GM23338 (cell line): ENCODE results near the gene NT5C1A. TPM values are rescaled to one million over a fixed set of nuclear protein-coding genes. Genes with fewer than 3 reads are reported as not detected.

Experiments used
- ATAC-seq: fragments of 200-7000 bp; cut with Tn5 transposase; 3 replicates; pipeline ENCODE4 v1.9.1; 2020
- DNase-seq: peaks from one replicate; pipeline ENCODE4 v3.0.0-alpha.2; 2015; ENCODE audit warnings: low spot score
- H2AFZ ChIP-seq: fragments of 200-600 bp; sonication (generic); 2 replicates; pipeline ENCODE4 v1.8.0; 2016; ENCODE audit warnings: antibody characterized with exemption, mild to moderate bottlenecking, moderate library complexity
- H3F3A ChIP-seq: fragments of 200-600 bp; sonication (generic); replicated peaks from 2 replicates; pipeline ENCODE4 v1.8.0; 2017; ENCODE audit warnings: antibody characterized with exemption, mixed run types, low read depth
- H3K27ac ChIP-seq: fragments of 200-600 bp; sonication (generic); 2 replicates; pipeline ENCODE4 v1.6.1; 2016; ENCODE audit warnings: low read depth
- H3K27me3 ChIP-seq: fragments of 200-600 bp; sonication (generic); 2 replicates; pipeline ENCODE4 v1.8.0; 2016; ENCODE audit warnings: mild to moderate bottlenecking, mixed run types, moderate library complexity; ENCODE audit not compliant: insufficient read depth
- H3K36me3 ChIP-seq: fragments of 200-600 bp; sonication (generic); 2 replicates; pipeline ENCODE4 v1.8.0; 2016; ENCODE audit warnings: mild to moderate bottlenecking; ENCODE audit not compliant: insufficient read depth
- H3K4me1 ChIP-seq: fragments of 200-600 bp; sonication (generic); 2 replicates; pipeline ENCODE4 v1.8.0; 2016; ENCODE audit warnings: mild to moderate bottlenecking, moderate library complexity; ENCODE audit not compliant: insufficient read depth
- H3K4me2 ChIP-seq: fragments of 200-600 bp; sonication (generic); 2 replicates; pipeline ENCODE4 v1.7.1; 2017; ENCODE audit warnings: mixed run types
- H3K4me3 ChIP-seq: fragments of 200-600 bp; sonication (generic); 2 replicates; pipeline ENCODE4 v1.6.1; 2016; ENCODE audit warnings: mixed run types
- H3K79me2 ChIP-seq: fragments of 200-600 bp; sonication (generic); replicated peaks from 2 replicates; pipeline ENCODE4 v1.8.0; 2017; ENCODE audit warnings: mild to moderate bottlenecking; ENCODE audit not compliant: insufficient read depth
- H3K9me2 ChIP-seq: fragments of 200-600 bp; sonication (generic); 2 replicates; pipeline ENCODE4 v1.8.0; 2017; ENCODE audit not compliant: insufficient read depth
- H4K20me1 ChIP-seq: fragments of 200-600 bp; sonication (generic); replicated peaks from 2 replicates; pipeline ENCODE4 v1.8.0; 2017; ENCODE audit warnings: mild to moderate bottlenecking; ENCODE audit not compliant: insufficient read depth
- H3K27ac Mint-ChIP-seq: 2 replicates; pipeline ENCODE4 v1.8.0; 2020; ENCODE audit warnings: inconsistent platforms, mild to moderate bottlenecking, moderate library complexity, mixed read lengths
- H3K27me3 Mint-ChIP-seq: 3 replicates; pipeline ENCODE4 v1.8.0; 2022; ENCODE audit warnings: low read depth, mild to moderate bottlenecking, moderate library complexity, mixed read lengths, inconsistent platforms; ENCODE audit not compliant: insufficient read depth, poor library complexity
- H3K36me3 Mint-ChIP-seq: 3 replicates; pipeline ENCODE4 v1.8.0; 2021; ENCODE audit warnings: low read depth, mild to moderate bottlenecking, inconsistent platforms, moderate library complexity, mixed read lengths
- H3K4me1 Mint-ChIP-seq: 3 replicates; pipeline ENCODE4 v1.8.0; 2020; ENCODE audit warnings: mild to moderate bottlenecking, inconsistent platforms, mixed read lengths
- H3K4me3 Mint-ChIP-seq: 3 replicates; pipeline ENCODE4 v1.8.0; 2021; ENCODE audit warnings: moderate library complexity, mild to moderate bottlenecking, inconsistent platforms, mixed read lengths
- H3K9me3 Mint-ChIP-seq: 3 replicates; pipeline ENCODE4 v1.8.0; 2020; ENCODE audit warnings: moderate library complexity, mild to moderate bottlenecking, inconsistent platforms, mixed read lengths
- CREB1 ChIP-seq: fragments of 250-450 bp; sonication (Bioruptor Pico); IDR thresholded peaks from 2 replicates; pipeline ENCODE4 v1.5.0; 2020; ENCODE audit warnings: low read depth, mild to moderate bottlenecking, moderate library complexity
- EZH2 ChIP-seq: fragments of 200-600 bp; sonication (generic); IDR thresholded peaks from one replicate; pipeline ENCODE4 v1.8.0; 2017; ENCODE audit warnings: antibody characterized with exemption, mild to moderate bottlenecking, low read depth; ENCODE audit not compliant: unreplicated experiment
- EZH2phosphoT487 ChIP-seq: fragments of 200-600 bp; sonication (generic); IDR thresholded peaks from one replicate; pipeline ENCODE4 v1.8.1; 2018; ENCODE audit warnings: antibody characterized with exemption; ENCODE audit not compliant: unreplicated experiment
- JUNB ChIP-seq: IDR thresholded peaks from one replicate; pipeline ENCODE4 v1.6.1; 2016; ENCODE audit warnings: antibody characterized with exemption; ENCODE audit not compliant: unreplicated experiment
- NANOG ChIP-seq: IDR thresholded peaks from 2 replicates; pipeline ENCODE4 v1.6.1; 2016; ENCODE audit warnings: antibody characterized with exemption, borderline replicate concordance
- POLR2AphosphoS5 ChIP-seq: IDR thresholded peaks from 2 replicates; pipeline ENCODE4 v1.6.1; 2016; ENCODE audit warnings: antibody characterized with exemption, low read depth
- STAT1 ChIP-seq: IDR thresholded peaks from one replicate; pipeline ENCODE4 v1.6.1; 2016; ENCODE audit warnings: antibody characterized with exemption; ENCODE audit not compliant: unreplicated experiment
- ZNF114 ChIP-seq: fragments of 250-450 bp; sonication (Bioruptor Pico); IDR thresholded peaks from 2 replicates; pipeline ENCODE4 v1.5.0; 2020; ENCODE audit warnings: mild to moderate bottlenecking, moderate library complexity
- ZNF331 ChIP-seq: fragments of 250-450 bp; sonication (Bioruptor Pico); IDR thresholded peaks from 2 replicates; pipeline ENCODE4 v1.5.0; 2020; ENCODE audit warnings: low read depth, mild to moderate bottlenecking, moderate library complexity
- polyA plus RNA-seq: library from polyadenylated mRNA; unstranded; fragments of >200 nt; fragmentation: Nextera tagmentation; extraction: Ambion mirVana; gene quantifications from 2 replicates; pipeline ENCODE4 v1.2.1, GENCODE V29; 2016
- total RNA-seq: library from RNA; depleted of rRNA; stranded (reverse); fragments of >200 nt; shearing (Covaris generic); gene quantifications from 2 replicates; pipeline ENCODE4 v1.2.3, GENCODE V29; 2014
- TF ChIP-seq, protein P1 (sequence below): fragments of 250-450 bp; sonication (Bioruptor Pico); IDR thresholded peaks from 2 replicates; pipeline ENCODE4 v1.5.0; 2020; ENCODE audit warnings: mild to moderate bottlenecking, moderate library complexity
- TF ChIP-seq, protein P2 (sequence below): IDR thresholded peaks from 2 replicates; pipeline ENCODE4 v1.6.1; 2016; ENCODE audit warnings: antibody characterized with exemption
- TF ChIP-seq, protein P3 (sequence below): IDR thresholded peaks from one replicate; pipeline ENCODE4 v1.6.1; 2018; ENCODE audit warnings: antibody characterized with exemption; ENCODE audit not compliant: unreplicated experiment
- TF ChIP-seq, protein P4 (sequence below), 2 experiments: fragments of 200-600 bp in 1 of 2; sonication (generic) in 1 of 2; conservative IDR thresholded peaks; 2 replicates each; pipeline versions ENCODE4 v1.5.1 to v1.6.1; 2016 to 2017; ENCODE audit warnings: antibody characterized with exemption in 2 of 2, low read depth in 2 of 2, mild to moderate bottlenecking in 2 of 2, moderate library complexity in 1 of 2

NT5C1A gene
- total and polyA plus RNA-seq, 2 experiments from 2014 or later: not detected

DNA sequence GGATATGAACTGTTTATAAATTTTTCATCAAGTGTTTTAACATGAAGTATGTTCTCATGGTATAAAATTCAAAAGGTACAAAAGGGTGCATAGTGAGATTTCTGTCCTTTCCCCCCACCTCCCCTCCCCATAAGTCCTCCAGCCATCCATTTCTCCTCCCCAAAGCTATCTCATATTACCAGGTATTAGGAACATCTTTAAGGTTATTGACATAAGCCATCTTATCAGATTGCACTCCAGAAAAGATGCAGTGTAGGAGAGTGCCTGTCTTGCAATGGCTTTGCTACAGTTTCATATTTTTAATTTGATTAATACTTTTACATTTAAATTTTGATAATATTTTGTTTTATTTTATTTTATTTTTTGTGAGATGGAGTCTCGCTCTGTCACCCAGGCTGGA is 32.9 kb upstream of the NT5C1A start:
- Mint-ChIP-seq H3K4me3 (no peak overlapping the region), H3K27me3 (peaks cover 92% of the 10 kb centered on the region), H3K36me3 (no peaks in the 10 kb centered on the region), H3K4me1 (peaks cover 24% of the 10 kb centered on the region), H3K9me3 (peaks cover 3% of the 10 kb centered on the region; the same call in 2 of the 3 replicates), H3K27ac (no peak overlapping the region)
- no peak overlapping the region for H3K4me2 ChIP-seq
- H3K4me3 ChIP-seq: no peak overlapping the region
- no peaks in the 10 kb centered on the region for H3K9me2 ChIP-seq
- no peak for DNase-seq
- H3F3A ChIP-seq: no peaks in the 10 kb centered on the region
- H3K4me1 ChIP-seq: peaks cover 19% of the 10 kb centered on the region
- no peaks in the 10 kb centered on the region for H3K36me3 ChIP-seq
- H4K20me1 ChIP-seq: peaks cover 18% of the 10 kb centered on the region
- no peak for ATAC-seq
- H3K27ac ChIP-seq: no peak overlapping the region
- no peak for TF ChIP-seq STAT1
- TF ChIP-seq, protein P1, sequence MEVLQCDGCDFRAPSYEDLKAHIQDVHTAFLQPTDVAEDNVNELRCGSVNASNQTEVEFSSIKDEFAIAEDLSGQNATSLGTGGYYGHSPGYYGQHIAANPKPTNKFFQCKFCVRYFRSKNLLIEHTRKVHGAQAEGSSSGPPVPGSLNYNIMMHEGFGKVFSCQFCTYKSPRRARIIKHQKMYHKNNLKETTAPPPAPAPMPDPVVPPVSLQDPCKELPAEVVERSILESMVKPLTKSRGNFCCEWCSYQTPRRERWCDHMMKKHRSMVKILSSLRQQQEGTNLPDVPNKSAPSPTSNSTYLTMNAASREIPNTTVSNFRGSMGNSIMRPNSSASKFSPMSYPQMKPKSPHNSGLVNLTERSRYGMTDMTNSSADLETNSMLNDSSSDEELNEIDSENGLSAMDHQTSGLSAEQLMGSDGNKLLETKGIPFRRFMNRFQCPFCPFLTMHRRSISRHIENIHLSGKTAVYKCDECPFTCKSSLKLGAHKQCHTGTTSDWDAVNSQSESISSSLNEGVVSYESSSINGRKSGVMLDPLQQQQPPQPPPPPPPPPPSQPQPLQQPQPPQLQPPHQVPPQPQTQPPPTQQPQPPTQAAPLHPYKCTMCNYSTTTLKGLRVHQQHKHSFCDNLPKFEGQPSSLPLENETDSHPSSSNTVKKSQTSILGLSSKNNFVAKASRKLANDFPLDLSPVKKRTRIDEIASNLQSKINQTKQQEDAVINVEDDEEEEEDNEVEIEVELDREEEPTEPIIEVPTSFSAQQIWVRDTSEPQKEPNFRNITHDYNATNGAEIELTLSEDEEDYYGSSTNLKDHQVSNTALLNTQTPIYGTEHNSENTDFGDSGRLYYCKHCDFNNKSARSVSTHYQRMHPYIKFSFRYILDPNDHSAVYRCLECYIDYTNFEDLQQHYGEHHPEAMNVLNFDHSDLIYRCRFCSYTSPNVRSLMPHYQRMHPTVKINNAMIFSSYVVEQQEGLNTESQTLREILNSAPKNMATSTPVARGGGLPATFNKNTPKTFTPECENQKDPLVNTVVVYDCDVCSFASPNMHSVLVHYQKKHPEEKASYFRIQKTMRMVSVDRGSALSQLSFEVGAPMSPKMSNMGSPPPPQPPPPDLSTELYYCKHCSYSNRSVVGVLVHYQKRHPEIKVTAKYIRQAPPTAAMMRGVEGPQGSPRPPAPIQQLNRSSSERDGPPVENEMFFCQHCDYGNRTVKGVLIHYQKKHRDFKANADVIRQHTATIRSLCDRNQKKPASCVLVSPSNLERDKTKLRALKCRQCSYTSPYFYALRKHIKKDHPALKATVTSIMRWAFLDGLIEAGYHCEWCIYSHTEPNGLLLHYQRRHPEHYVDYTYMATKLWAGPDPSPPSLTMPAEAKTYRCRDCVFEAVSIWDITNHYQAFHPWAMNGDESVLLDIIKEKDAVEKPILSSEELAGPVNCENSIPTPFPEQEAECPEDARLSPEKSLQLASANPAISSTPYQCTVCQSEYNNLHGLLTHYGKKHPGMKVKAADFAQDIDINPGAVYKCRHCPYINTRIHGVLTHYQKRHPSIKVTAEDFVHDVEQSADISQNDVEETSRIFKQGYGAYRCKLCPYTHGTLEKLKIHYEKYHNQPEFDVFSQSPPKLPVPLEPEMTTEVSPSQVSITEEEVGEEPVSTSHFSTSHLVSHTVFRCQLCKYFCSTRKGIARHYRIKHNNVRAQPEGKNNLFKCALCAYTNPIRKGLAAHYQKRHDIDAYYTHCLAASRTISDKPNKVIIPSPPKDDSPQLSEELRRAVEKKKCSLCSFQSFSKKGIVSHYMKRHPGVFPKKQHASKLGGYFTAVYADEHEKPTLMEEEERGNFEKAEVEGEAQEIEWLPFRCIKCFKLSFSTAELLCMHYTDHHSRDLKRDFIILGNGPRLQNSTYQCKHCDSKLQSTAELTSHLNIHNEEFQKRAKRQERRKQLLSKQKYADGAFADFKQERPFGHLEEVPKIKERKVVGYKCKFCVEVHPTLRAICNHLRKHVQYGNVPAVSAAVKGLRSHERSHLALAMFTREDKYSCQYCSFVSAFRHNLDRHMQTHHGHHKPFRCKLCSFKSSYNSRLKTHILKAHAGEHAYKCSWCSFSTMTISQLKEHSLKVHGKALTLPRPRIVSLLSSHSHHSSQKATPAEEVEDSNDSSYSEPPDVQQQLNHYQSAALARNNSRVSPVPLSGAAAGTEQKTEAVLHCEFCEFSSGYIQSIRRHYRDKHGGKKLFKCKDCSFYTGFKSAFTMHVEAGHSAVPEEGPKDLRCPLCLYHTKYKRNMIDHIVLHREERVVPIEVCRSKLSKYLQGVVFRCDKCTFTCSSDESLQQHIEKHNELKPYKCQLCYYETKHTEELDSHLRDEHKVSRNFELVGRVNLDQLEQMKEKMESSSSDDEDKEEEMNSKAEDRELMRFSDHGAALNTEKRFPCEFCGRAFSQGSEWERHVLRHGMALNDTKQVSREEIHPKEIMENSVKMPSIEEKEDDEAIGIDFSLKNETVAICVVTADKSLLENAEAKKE (CRISPR knock-in tag): no peak
- no peak for TF ChIP-seq ZNF114
- TF ChIP-seq EZH2: no peak
- TF ChIP-seq JUNB: no peak
- TF ChIP-seq, protein P2, sequence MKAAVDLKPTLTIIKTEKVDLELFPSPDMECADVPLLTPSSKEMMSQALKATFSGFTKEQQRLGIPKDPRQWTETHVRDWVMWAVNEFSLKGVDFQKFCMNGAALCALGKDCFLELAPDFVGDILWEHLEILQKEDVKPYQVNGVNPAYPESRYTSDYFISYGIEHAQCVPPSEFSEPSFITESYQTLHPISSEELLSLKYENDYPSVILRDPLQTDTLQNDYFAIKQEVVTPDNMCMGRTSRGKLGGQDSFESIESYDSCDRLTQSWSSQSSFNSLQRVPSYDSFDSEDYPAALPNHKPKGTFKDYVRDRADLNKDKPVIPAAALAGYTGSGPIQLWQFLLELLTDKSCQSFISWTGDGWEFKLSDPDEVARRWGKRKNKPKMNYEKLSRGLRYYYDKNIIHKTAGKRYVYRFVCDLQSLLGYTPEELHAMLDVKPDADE: no peak
- TF ChIP-seq, protein P3, sequence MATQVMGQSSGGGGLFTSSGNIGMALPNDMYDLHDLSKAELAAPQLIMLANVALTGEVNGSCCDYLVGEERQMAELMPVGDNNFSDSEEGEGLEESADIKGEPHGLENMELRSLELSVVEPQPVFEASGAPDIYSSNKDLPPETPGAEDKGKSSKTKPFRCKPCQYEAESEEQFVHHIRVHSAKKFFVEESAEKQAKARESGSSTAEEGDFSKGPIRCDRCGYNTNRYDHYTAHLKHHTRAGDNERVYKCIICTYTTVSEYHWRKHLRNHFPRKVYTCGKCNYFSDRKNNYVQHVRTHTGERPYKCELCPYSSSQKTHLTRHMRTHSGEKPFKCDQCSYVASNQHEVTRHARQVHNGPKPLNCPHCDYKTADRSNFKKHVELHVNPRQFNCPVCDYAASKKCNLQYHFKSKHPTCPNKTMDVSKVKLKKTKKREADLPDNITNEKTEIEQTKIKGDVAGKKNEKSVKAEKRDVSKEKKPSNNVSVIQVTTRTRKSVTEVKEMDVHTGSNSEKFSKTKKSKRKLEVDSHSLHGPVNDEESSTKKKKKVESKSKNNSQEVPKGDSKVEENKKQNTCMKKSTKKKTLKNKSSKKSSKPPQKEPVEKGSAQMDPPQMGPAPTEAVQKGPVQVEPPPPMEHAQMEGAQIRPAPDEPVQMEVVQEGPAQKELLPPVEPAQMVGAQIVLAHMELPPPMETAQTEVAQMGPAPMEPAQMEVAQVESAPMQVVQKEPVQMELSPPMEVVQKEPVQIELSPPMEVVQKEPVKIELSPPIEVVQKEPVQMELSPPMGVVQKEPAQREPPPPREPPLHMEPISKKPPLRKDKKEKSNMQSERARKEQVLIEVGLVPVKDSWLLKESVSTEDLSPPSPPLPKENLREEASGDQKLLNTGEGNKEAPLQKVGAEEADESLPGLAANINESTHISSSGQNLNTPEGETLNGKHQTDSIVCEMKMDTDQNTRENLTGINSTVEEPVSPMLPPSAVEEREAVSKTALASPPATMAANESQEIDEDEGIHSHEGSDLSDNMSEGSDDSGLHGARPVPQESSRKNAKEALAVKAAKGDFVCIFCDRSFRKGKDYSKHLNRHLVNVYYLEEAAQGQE: no peak
- TF ChIP-seq, protein P4, sequence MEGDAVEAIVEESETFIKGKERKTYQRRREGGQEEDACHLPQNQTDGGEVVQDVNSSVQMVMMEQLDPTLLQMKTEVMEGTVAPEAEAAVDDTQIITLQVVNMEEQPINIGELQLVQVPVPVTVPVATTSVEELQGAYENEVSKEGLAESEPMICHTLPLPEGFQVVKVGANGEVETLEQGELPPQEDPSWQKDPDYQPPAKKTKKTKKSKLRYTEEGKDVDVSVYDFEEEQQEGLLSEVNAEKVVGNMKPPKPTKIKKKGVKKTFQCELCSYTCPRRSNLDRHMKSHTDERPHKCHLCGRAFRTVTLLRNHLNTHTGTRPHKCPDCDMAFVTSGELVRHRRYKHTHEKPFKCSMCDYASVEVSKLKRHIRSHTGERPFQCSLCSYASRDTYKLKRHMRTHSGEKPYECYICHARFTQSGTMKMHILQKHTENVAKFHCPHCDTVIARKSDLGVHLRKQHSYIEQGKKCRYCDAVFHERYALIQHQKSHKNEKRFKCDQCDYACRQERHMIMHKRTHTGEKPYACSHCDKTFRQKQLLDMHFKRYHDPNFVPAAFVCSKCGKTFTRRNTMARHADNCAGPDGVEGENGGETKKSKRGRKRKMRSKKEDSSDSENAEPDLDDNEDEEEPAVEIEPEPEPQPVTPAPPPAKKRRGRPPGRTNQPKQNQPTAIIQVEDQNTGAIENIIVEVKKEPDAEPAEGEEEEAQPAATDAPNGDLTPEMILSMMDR (conservative IDR thresholded peaks at IDR 0.05; ENCODE audit: low read depth in 2 of 2): no peak
- no peak for TF ChIP-seq POLR2AphosphoS5
- TF ChIP-seq EZH2phosphoT487: no peak
- no peak for TF ChIP-seq ZNF331 (CRISPR knock-in tag)
- no peak for TF ChIP-seq CREB1 (CRISPR knock-in tag)
- TF ChIP-seq NANOG: no peak
- peaks cover 93% of the 10 kb centered on the region for H3K27me3 ChIP-seq
- no peak overlapping the region for H2AFZ ChIP-seq
- no peaks in the 10 kb centered on the region for H3K79me2 ChIP-seq
